SKM-1 treated with dmso at 0.1 percent for 144 hours (cell line): ENCODE measurements around the gene SLC6A17.
A peak's percentile ranks its signal among the peaks of the same experiment; 100 is the strongest.

Experiments
- DNase-seq: peaks from one replicate; lab custom pipeline; 2025; ENCODE audit not compliant: unreplicated experiment; lab: John Stamatoyannopoulos, UW

The SLC6A17 gene

GRCh38 chr1:110201157-110201825, 51.0 kb downstream of the SLC6A17 start:
- no peak for DNase-seq

GRCh38 chr1:110203021-110203661, 52.8 kb downstream of the SLC6A17 start:
- DNase-seq: peak; percentile 53

GRCh38 chr1:110205156-110205555, 54.9 kb downstream of the SLC6A17 start:
- DNase-seq: no peak

- no peak for DNase-seq
These were observed 55.4 kb downstream of the SLC6A17 start for GRCh38 chr1:110205591-110206155.

GRCh38 chr1:110206261-110206920, 56.1 kb downstream of the SLC6A17 start:
- DNase-seq: no peak

- peak; percentile 13 for DNase-seq
These were observed 57.5 kb downstream of the SLC6A17 start for GRCh38 chr1:110207831-110208230.

- DNase-seq: no peak
These were observed 58.8 kb downstream of the SLC6A17 start for GRCh38 chr1:110208916-110209645.

- peak; percentile 63 for DNase-seq
These were observed 59.7 kb downstream of the SLC6A17 start, which contains the start of gene KCNC4 for GRCh38 chr1:110209715-110210603. Gene KCNC4, plus strand, starts transcription at chr1:110210314. Its CDS starts 1,186 bp downstream, at chr1:110211500.

- DNase-seq: peak; percentile 13
These were observed 60.6 kb downstream of the SLC6A17 start for GRCh38 chr1:110210604-110211495.

GRCh38 chr1:110211496-110212168, 61.3 kb downstream of the SLC6A17 start:
- no peak for DNase-seq

GRCh38 chr1:110212169-110213142, 62.2 kb downstream of the SLC6A17 start:
- DNase-seq: no peak

- no peak for DNase-seq
These were observed 62.8 kb downstream of the SLC6A17 start for GRCh38 chr1:110213143-110213540.

- DNase-seq: no peak
These were observed 64.4 kb downstream of the SLC6A17 start for GRCh38 chr1:110214454-110215404.

- no peak for DNase-seq
These were observed 65.6 kb downstream of the SLC6A17 start for GRCh38 chr1:110215621-110216515.

GRCh38 chr1:110216844-110217444, 66.7 kb downstream of the SLC6A17 start:
- no peak for DNase-seq
